Measurements from ENCODE around the gene TMPRSS11F.

Gene TMPRSS11F

GRCh38 chr4:68076194-68076593, 53.5 kb downstream of the TMPRSS11F start:
- DNase-seq = no peak

- no peak for DNase-seq
These were observed 55.3 kb downstream of the TMPRSS11F start for GRCh38 chr4:68074397-68074796.

GRCh38 chr4:68070302-68070701, 59.4 kb downstream of the TMPRSS11F start:
- DNase-seq = no peak

GRCh38 chr4:68062501-68062900, 67.2 kb downstream of the TMPRSS11F start:
- DNase-seq = no peak

- DNase-seq = no peak
These were observed 91.4 kb downstream of the TMPRSS11F start for GRCh38 chr4:68038272-68038671.

GRCh38 chr4:68021185-68021584, 108.5 kb downstream of the TMPRSS11F start:
- no peak for DNase-seq

GRCh38 chr4:68011684-68012083, 118.0 kb downstream of the TMPRSS11F start:
- DNase-seq = no peak
